ENCODE results near the gene KIF5C. TPM values are rescaled to one million over a fixed set of nuclear protein-coding genes. Genes with fewer than 3 reads are reported as not detected.

KIF5C gene
- total RNA-seq, 1 donor from 2014 or later: 13.3 TPM

DNA sequence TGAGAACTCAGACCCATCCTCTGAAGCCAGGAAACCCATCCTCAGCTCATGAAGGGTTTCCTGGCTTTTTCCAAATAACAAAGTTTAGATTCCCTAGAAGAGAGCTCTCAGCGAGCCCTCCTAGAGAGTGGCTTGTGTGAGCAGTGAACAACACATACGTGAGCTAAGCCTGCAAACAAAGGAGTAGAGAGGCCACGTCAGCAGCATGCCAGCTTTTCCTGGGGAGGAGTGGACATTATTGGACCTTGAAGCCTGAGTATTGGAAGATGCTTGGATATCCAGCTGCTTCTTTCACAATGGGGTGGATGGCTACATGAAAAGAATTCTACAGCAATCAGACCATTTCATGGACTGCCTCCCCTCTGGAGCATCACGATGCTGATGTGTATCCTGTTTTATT, 21.1 kb downstream of the KIF5C start:
- no peaks in the 10 kb centered on the region for H3K4me1 ChIP-seq
- intact Hi-C loops (cut with DNase I): no loop called here
- no peaks in the 10 kb centered on the region for H3K36me3 ChIP-seq
- no peak overlapping the region for H3K4me3 ChIP-seq
- no peak overlapping the region for H3K27ac ChIP-seq
- TF ChIP-seq POLR2A (IDR thresholded peaks at IDR 0.05): no peak
- TF ChIP-seq POLR2AphosphoS5 (IDR thresholded peaks at IDR 0.05; ENCODE audit: insufficient read depth in 1 of 2, low read depth in 1 of 2): no peak
- TF ChIP-seq, protein P1, sequence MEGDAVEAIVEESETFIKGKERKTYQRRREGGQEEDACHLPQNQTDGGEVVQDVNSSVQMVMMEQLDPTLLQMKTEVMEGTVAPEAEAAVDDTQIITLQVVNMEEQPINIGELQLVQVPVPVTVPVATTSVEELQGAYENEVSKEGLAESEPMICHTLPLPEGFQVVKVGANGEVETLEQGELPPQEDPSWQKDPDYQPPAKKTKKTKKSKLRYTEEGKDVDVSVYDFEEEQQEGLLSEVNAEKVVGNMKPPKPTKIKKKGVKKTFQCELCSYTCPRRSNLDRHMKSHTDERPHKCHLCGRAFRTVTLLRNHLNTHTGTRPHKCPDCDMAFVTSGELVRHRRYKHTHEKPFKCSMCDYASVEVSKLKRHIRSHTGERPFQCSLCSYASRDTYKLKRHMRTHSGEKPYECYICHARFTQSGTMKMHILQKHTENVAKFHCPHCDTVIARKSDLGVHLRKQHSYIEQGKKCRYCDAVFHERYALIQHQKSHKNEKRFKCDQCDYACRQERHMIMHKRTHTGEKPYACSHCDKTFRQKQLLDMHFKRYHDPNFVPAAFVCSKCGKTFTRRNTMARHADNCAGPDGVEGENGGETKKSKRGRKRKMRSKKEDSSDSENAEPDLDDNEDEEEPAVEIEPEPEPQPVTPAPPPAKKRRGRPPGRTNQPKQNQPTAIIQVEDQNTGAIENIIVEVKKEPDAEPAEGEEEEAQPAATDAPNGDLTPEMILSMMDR (IDR thresholded peaks at IDR 0.05): no peak
- no peaks in the 10 kb centered on the region for H3K9me3 ChIP-seq
- H3K27me3 ChIP-seq: no peaks in the 10 kb centered on the region
- DNase-seq (ENCODE audit: extremely low spot score in 2 of 2): no peak

DNA sequence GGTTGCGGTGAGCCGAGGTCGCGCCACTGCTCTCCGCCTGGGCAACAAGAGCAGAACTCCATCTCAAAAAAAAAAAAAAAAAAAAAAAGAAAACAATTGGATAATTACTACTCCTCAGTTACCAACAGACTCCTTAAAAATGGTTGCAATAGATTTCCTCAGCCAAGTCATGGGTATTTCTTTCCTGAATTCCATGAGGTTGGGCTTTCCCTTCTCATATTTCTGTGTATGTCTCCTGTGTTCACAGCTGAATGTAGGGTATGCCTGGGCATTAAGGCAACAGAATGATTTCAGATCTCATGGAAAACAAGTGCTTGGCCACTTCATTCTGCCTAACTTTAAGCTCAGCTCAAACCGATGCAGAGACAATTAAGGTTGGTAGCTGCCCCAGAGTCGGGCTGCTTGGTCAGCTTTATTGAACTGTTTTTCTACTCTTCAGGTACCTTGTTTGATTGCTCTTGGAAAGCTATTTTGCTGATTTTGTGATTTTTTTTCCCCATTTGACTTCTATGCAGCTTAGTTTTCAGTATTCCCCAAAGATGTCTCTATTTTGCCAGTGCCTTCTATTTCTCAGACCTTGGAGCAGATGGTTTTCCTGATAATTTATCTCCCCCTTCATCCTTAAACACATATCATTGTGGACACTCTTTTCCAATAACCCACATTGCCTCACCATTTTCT, 24.8 kb downstream of the KIF5C start:
- Histone ChIP-seq H3K4me3 (no peak overlapping the region), H3K27me3 (no peaks in the 10 kb centered on the region), H3K36me3 (no peaks in the 10 kb centered on the region), H3K27ac (no peak overlapping the region), H3K9me3 (no peaks in the 10 kb centered on the region), H3K4me1 (no peaks in the 10 kb centered on the region)
- intact Hi-C loops (cut with DNase I): no loop called here
- TF ChIP-seq POLR2AphosphoS5 (IDR thresholded peaks at IDR 0.05; ENCODE audit: insufficient read depth in 1 of 2, low read depth in 1 of 2) (no peak), POLR2A (IDR thresholded peaks at IDR 0.05) (no peak)
- TF ChIP-seq, protein P1 (IDR thresholded peaks at IDR 0.05): no peak
- no peak for DNase-seq (ENCODE audit: extremely low spot score in 2 of 2)

DNA sequence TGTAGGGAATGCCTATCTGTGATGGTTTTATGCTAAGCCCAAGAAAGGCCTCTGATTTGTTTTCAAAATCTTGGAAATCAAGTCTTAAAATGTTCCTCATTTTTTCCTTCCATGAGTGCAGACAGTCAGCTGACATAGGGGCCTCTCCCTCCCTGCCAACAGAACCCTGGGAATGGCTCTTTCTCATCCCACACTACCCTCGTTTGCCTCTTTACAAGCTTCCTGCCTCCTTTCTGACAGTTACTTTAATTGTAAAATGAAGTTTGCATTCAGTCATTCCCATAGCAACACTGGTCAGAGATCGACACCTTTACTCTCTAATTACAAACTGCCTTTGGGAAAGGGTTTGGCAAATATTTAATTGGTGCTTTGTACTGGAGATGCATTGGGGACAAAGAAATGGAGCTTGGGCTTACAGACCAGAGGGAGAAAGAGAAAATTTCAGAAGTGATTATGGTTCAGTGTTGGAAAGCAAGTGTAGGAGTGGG, 25.4 kb downstream of the KIF5C start:
- Histone ChIP-seq H3K27me3 (no peaks in the 10 kb centered on the region), H3K4me3 (no peak overlapping the region), H3K4me1 (no peaks in the 10 kb centered on the region), H3K27ac (no peak overlapping the region), H3K36me3 (no peaks in the 10 kb centered on the region), H3K9me3 (no peaks in the 10 kb centered on the region)
- TF ChIP-seq POLR2AphosphoS5 (IDR thresholded peaks at IDR 0.05; ENCODE audit: insufficient read depth in 1 of 2, low read depth in 1 of 2): no peak
- TF ChIP-seq, protein P1 (IDR thresholded peaks at IDR 0.05): no peak
- TF ChIP-seq POLR2A (IDR thresholded peaks at IDR 0.05): no peak
- intact Hi-C loops (cut with DNase I): no loop called here
- no peak for DNase-seq (ENCODE audit: extremely low spot score in 2 of 2)

DNA sequence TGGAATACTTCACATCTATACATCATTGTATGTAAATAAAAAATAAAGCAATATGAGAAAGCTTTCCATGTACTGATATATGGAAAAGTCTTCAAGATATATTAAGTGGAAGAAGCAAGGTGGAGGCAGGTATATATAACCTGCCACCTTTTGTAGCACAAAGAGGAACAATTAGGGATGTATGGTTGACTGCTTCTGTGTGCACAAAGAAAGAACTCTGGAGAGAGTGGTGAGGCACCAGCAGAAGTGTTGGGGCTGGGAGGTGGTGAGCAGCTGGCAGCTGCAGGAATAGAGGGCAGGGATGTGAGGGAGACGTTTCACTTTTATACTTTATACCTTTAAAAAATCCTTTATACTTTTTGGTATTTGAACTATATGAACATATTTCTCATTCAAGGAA, 26.1 kb downstream of the KIF5C start:
- DNase-seq (ENCODE audit: extremely low spot score in 2 of 2): no peak

DNA sequence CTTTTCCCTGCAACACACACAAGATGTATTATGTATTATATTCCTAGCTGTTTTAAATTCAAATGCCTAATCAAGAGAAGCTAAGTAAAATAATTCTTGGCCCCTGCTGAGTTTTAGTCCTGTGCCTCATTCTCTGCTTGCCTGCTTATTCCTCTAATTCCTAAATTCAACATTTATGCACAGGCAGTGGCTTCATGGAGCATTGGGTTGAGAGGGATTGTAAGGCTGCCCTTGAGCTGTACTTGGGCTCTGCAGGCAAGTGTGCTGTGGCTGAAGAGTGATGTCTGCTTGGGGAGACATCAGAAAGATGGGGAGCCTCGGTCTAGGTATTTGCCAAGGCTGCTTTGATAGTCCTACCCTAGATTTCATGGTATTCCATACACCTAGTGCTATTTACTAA, 27.8 kb downstream of the KIF5C start:
- no peak for DNase-seq (ENCODE audit: extremely low spot score in 2 of 2)
- Histone ChIP-seq H3K27ac (no peak overlapping the region), H3K27me3 (no peaks in the 10 kb centered on the region), H3K4me3 (no peak overlapping the region), H3K9me3 (no peaks in the 10 kb centered on the region), H3K36me3 (no peaks in the 10 kb centered on the region), H3K4me1 (no peaks in the 10 kb centered on the region)
- no peak for TF ChIP-seq POLR2A (IDR thresholded peaks at IDR 0.05)
- no peak for TF ChIP-seq POLR2AphosphoS5 (IDR thresholded peaks at IDR 0.05; ENCODE audit: insufficient read depth in 1 of 2, low read depth in 1 of 2)
- TF ChIP-seq, protein P1 (IDR thresholded peaks at IDR 0.05): no peak
- intact Hi-C loops (cut with DNase I): no loop called here

More for the DNA sequence above, 26.1 kb downstream of the KIF5C start:
- no peak overlapping the region for H3K27ac ChIP-seq
- TF ChIP-seq POLR2AphosphoS5 (IDR thresholded peaks at IDR 0.05; ENCODE audit: insufficient read depth in 1 of 2, low read depth in 1 of 2) (no peak), POLR2A (IDR thresholded peaks at IDR 0.05) (no peak)
- TF ChIP-seq, protein P1 (IDR thresholded peaks at IDR 0.05): no peak
- H3K4me3 ChIP-seq: no peak overlapping the region
- intact Hi-C loops (cut with DNase I): no loop called here
- no peaks in the 10 kb centered on the region for H3K27me3 ChIP-seq
- H3K9me3 ChIP-seq: no peaks in the 10 kb centered on the region
- H3K36me3 ChIP-seq: no peaks in the 10 kb centered on the region
- H3K4me1 ChIP-seq: no peaks in the 10 kb centered on the region
